NCI-H526 (cell line): ENCODE measurements around the gene RGS19.
"Not testable (repeated sequence)": the region's sequence is repeated elsewhere in the genome, so short reads cannot be mapped to it uniquely, and the experiment has no call there.

Experiments
- DNase-seq, 2 experiments: peaks; one replicate each; lab custom pipeline; 2025; lab: John Stamatoyannopoulos, UW

Gene RGS19, protein sequence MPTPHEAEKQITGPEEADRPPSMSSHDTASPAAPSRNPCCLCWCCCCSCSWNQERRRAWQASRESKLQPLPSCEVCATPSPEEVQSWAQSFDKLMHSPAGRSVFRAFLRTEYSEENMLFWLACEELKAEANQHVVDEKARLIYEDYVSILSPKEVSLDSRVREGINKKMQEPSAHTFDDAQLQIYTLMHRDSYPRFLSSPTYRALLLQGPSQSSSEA

DNA sequence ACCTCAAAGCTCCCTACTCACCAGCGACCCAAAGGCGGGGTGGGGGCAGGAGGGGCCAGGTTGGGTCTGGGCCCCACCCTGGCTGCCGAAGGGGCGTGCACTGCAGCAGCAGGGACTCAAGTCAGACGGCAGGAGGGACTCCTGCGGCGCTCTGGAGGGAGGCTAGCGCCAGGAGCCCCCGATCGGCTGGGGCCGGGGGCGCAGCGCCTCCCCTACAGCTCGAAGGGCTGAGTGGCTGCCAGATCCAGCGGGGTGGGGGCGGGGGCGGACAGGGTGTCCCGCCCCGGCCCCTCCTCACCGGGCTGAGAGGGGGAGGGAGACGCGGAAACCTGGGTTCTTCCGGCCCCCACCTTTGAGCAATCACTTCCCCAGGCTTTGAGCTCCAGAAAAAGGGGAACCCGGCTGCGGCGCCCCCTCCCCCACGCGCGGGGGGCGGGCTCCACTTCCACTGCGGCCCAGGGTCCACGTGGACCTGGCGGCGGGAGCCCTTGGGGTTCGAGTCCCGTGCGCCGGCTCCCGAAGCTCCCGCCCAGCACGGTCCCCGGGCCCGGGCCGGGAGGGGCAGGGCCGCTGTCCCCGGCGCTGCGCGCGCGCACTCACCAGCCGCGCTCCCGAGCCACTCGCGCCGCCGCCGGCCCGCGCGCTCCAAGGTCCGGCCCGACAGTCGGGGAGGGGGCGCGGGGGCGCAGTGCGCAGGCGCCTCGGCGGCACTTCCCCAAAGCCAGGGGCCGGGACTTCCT, at the start of gene RGS19:
Gene RGS19, minus strand, starts transcription at position 246 of the 740 bp plus-strand sequence. CDS start 2,632 bp downstream, outside the sequence.
- DNase-seq: peak in 1 of 2 experiments; percentile 91

DNA sequence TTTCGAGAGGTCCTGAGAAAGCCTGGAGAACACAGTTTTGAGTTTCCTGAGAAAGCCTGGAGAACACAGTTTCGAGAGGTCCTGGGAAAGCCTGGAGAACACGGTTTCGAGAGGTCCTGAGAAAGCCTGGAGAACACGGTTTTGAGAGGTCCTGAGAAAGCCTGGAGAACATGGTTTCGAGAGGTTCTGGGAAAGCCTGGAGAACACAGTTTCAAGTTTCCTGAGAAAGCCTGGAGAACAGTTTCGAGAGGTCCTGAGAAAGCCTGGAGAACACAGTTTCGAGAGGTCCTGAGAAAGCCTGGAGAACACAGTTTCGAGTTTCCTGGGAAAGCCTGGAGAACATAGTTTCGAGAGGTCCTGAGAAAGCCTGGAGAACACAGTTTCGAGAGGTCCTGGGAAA, 44.2 kb upstream of the RGS19 start:
- not testable (repeated sequence) for DNase-seq

DNA sequence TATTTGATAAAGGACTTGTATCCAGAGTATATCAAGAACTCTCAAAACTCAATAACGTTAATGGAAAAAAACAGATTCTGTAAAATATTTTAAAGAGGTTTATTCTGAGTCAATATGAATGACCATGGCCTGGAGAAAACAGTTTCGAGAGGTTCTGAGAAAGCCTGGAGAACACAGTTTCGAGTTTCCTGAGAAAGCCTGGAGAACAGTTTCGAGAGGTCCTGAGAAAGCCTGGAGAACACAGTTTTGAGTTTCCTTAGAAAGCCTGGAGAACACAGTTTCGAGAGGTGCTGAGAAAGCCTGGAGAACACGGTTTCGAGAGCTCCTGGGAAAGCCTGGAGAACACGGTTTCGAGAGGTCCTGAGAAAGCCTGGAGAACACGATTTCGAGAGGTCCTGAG, 43.6 kb upstream of the RGS19 start:
- not testable (repeated sequence) for DNase-seq

DNA sequence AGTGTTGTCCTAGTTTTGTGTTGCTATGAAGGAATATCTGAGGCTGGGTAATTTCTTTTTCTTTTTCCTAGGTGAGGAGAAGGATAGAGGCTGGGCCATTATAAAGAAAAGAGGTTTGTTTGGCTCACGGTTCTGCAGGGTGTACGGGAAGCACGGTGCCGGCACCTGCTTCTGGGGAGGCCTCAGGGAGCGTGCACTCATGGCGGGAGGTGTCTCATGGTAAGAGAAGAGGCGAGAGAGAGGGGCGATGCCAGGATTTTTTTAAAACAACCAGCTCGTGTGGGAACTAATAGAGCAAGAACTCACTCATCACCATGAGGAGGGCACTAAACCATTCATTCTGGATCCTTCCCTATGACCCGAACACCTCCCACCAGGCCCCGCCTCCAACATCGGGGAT, 42.3 kb upstream of the RGS19 start:
- no peak for DNase-seq

DNA sequence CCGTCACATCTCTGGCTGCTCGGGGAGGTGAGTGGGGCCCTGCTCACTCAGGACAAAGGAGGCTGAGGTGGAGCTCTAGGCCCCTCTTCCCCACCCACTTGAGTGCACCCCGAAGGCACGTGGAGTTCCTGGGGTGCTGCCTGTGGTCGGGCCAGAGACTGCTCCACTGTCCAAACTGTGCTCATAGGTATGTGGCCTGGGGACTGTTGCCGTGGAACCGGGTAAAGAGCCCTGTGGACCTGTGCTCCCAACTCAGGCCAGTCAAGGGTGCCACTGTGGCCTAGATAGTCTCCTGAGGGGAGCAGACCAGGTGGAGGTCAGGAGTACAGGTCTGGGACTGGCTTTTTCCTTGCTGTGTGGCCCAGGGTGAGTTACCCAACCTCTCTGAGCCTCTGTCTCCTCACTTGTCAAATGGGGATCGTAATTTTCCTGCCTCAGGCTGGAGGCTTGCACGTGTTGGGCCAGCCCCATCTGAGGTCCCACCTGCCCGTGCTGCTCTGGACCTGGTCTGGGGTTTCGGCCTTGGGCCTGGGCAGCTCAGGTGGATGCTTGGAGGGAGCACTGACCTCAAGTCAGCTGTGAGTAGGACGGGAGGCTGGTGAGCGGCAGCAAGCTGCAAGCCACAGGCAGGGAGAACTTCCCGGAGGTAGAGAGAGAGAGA, 40.5 kb upstream of the RGS19 start:
- DNase-seq: no peak

DNA sequence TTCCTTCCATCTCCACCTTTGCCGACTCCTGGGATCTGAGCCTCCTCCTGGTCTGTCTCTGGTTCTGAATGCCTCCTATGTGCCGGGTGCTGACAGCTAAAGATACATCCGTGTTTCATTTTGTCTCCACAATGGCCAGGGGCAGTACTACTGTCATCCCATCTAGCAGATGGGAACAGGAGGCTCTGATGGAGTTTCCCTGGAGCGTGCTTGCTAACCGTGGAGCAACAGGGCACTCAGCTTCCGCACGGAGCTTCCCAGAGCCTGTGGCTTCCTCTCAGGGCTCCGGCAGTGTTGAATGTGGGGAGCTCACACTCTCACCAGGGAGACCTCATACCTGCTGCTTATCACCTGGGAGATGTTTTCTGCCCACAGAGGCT, 40.0 kb upstream of the RGS19 start:
- DNase-seq: no peak

DNA sequence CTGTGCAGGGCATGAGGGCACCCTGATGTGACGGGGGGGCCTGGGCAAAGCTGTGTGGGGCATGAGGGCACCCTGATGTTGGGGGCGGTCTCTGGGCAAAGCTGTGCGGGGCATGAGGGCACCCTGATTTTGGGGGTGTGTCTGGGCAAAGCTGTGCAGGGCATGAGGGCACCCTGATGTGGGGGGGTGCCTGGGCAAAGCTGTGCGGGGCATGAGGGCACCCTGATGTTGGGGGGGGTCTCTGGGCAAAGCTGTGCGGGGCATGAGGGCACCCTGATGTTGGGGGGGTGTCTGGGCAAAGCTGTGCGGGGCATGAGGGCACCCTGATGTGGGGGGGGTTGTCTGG, 38.1 kb upstream of the RGS19 start:
- not testable (repeated sequence) for DNase-seq

DNA sequence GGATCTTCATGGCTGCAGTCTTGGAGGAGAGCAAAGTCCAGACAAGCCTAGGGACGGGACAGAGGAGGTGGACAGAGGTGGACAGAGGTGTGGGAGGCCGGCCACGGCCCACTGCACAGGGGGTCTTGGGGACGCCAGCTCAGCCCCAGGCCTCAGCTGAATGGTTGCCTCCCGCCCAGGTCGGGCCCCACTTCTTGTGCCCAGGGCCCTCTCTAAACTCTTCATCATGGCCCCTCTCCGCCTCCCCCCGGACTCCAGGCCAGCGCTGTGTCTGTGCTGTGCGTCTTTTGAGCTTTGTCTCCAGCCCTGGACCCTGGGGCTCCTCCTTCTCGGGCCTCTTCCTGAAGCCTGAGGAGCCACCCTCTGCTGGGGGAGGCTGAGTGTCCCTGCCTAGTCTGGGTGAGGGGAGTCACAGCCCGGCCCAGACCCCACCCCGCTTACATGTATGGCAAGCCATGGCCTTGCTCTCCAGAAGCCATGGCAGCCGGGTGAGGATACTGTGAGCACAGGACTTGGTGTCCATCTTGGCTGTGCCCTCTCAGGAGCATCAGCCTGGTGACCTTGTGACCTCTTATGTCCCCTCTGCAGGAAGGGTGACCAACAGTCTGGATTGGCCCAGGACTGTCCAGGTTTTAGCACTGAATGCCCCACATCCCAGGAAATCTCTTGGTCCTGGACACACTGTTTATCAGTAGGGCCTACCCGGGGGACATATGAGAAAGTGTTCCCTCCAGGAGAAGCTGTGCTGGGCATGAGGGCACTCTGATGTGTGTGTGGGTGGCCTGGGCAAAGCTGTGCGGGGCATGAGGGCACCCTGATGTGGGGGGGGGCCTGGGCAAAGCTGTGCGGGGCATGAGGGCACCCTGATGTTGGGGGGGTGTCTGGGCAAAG, 37.5 kb upstream of the RGS19 start:
- DNase-seq: no peak

DNA sequence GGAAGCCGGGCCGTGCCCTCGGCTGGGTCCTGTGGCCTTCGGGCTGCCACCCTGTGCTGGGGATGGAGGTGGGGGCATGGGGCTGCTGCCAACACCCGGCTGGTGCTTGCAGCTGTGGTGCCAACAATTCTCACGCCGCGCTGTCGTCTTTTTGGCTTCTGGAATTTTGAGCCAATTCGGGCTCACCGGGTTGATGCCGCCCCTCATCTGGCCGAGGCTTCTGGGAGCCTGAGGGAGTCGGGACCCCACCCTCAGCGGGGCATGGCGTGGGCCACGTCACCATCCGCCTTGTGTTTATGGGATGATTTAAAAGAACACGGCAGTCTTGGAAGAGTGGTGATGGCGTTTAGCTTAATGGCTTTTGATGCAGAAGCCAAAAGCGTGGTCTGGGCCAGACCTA, 36.7 kb upstream of the RGS19 start:
- DNase-seq: no peak

DNA sequence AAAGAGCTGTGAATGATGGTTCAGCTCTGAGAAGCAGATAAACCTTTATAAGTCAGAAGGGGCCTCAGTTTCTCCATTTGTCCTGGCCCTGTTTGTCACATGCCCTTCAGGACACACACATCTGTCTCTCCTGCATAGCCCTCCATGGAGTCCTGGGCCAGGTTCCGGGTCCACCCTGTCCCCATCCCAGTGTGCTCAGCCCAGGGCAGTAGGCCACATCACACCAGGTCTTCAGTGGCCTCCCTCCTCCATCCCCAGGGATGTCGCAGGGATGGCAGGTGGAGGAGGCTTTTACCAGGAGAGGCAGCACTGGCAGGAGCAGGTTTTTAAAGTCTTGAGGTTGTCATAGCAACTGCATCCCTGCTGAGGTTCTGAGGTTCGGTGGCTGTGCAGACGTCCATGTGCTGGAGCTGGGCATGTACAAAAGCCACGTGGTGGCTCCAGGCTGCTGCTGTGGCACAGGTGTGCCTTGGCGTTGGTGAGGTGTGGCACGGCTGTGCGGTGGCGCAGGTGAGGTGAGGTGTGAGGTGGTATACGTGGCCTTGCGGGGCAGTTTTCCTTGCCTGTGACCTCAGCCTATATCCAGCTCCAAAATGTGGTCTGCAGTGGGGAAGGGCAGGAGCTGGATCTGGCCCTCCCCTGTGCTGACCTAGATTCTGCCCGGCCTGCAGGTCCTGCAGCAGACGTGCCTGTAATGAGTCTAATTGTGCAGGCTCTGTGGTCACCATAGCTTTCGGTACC, 36.0 kb upstream of the RGS19 start:
- no peak for DNase-seq

DNA sequence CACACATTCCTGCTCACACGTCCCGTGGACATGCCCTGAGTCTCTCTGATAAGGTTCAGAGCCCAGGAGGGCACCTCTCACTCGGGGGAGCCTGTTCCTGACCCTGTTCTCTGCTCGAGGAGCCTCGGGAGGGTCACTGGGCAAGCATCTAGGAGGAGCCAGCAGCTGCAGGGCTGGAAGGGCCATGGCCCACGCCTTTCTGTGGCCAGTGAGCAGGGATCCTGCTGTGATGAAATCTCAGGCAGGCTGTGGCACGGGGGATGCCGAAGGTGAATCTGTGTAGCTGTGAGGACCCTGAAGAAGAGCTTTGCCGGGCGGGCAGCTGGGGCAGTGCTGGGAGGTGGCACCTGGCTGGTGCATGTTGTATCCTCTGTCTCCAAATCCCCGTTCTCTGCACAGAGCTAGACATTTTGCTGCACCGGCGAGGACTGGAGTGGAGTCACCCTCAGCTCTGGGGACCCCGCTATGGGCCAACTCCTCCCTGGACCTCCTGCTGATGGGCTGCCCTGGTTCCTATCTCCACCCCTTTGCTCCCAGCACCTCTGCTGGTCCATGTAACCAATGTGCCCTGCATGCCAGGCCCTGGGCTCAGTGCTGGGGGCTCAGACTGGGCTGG, 35.1 kb upstream of the RGS19 start:
- DNase-seq: no peak

DNA sequence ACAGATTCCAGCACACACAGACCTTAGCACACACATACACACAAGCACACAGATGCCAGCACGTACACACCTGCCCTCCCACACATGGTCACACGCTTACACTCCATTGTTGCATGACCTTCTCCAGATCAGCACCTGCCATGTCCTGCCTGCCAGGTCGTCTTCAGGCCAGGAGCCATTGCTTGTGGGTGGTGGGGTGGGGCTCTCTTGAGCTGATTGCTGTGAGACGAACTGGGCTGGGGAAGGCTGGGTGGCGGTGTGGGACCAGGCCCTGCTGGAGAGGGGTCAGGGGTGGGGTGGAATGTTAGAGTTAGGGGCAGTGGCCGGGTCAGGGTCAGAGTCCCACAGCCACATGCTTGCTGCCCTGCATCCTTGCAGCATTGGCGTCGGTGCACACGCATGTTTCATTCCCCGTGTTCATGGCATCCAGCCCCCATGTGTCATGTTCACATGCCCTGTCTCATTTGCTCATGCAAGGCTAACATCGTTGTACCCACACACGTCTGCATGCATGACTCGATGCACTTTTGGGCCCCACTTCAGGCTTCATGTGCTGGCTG, 34.6 kb upstream of the RGS19 start:
- DNase-seq: no peak

DNA sequence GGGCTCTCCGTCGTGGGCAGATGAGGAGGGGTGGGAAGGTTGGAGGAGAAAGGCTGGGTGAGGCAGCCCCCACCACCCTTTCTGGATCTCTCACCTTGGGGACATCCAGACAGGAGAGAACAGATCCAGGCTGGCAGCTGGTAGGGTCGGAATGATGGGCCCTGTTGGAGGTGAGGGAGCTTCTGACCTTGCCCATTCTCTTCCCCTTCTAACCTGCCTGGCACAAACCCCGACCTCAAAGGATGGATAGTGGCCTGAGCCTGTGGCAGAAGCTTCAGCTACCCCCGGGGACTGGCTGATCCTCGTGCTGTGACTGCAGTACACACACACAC, 34.1 kb upstream of the RGS19 start:
- DNase-seq: no peak

DNA sequence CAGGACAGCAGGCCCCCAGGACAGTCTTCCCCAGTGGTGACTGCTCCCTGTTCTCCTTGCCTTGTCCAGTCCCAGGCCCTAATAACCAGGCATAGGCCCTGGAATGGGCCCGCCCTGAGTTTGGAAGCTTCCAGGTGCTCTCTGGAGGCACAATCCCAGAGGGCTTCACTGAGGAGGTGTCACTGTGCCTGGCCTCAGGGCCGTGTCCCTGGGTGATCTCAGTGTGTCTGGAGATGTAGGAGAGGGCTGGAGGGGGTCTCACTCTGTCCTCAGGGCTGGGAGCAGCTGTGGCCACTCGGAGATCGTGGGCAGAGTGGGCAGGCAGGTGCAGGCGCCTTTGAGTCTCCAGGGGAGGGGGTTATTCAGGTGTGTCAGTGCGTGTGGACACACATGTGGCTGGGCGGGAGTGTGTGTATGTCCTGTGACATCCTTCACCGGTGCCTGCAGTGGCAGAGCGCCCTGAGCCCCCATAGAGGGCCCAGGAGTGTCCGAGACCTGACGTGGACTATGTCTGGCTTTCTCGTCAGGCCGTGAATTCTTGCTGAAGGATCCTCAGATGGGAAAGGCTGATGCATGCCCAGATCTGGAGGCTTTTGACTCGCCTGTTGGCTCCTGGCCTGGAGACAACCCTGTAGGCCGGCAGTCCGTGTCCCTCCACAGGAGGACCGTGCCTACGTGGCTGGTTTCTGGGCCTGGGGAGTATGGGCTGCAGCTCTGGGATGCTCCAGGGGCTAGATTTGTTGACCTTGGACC, 33.5 kb upstream of the RGS19 start:
- no peak for DNase-seq

DNA sequence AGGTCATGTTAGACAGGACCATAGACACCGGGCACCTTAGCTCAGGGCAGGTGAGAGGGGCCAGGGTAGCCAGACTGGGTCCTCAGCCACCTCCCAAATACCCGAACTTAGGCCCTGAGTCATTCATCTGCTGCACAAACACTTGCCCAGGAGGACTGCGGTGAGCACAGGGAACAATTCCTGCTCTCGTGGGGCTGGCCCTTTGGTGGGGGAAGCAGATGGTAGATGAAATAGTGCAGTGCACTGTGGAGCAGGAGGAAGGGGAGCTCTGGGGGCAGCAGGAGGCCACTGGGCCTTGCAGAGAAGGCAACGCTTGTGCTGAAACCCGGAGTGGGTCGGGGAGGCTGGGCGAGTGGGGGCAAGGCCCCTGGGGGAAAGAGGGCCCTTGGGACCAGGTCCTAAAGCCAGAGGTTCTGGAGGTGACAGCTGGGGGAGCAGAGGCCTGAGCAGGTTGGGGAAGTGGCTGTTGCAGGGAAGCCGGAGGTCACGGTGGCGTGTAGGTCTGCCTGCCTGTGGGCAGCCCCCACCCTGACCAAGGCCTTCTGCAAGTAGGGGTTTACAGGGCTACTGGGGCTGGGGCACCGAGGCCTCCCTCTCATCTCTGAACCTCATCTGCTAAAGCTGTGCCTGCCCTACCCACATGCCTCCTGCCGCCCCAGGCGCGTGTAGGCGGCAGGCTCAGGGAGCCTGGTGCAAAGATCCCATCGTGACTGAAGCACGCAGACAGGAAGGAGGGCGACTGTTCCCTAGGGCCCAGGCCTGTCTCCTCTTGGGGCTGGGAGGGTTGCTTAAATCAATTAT, 32.7 kb upstream of the RGS19 start:
- DNase-seq: no peak

DNA sequence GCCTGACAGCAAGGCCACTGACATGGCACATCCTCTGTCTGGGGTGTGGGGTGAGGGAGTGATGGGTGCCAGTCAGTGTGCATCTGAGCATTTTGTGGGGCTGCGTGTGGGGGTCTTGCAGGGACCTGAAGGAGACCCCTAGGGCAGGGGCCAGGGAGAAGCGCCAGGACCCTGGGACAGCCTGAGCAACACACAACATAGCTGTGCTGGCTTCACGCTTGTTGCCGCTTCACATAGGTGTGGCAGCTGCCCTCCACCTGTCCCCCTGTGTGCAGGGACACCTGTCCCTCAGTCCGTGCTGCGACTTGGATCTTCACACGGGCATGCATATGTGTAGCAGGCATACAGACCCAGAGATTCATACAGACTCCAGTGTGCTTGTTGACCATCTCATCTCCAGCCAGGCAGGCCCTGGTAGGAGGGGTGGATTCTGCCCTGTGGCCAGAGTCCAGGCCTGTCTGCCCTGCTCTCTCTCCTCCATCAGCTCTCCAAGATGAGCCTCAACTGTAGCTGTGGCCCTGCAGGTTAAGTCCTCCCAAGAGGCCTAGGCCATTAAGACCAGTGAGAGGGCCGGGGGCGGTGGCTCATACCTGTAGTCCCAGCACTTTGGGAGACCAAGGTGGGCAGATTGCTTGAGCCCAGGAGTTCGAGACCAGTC, 31.2 kb upstream of the RGS19 start:
- no peak for DNase-seq

DNA sequence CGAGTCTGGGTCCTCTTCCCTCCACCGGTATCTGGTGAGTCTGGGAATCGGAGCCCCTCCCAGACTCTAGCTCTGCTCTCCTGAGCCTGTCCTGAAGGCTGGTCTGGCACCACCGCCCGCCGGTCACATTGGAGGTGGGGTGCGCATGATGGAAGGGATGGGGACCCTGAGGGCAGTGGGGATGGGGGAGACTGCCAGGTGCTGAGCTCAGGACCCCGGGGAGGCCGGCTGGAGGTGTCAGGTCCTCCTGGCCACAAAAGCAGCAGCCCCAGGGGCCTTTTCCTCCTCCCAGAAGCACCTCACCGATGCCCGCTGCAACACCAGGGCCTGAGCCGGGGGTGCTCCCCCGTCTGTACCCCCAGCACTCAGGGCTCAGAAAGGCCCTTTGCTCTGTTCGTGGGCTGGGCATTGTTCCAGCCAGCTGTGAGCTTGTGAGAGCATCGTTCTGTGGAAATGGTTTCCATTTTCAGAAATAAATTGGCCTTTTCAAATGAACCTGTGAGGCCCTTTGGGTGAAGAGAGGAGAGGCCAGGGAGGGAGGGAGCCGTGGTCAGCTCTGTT, 30.6 kb upstream of the RGS19 start:
- no peak for DNase-seq
